MM.1S (cell line): ENCODE data around the gene FARS2.

ENCODE experiments used
- DNase-seq: peaks from one replicate; pipeline ENCODE4 v3.0.0-alpha.2; 2015
- H2AFZ ChIP-seq: fragments of 300-600 bp; sonication (generic); 2 replicates; pipeline ENCODE4 v1.6.0; 2016; ENCODE audit warnings: antibody characterized with exemption, low read length
- H3F3A ChIP-seq: fragments of 300-600 bp; sonication (generic); 2 replicates; pipeline ENCODE4 v1.6.1; 2016; ENCODE audit warnings: mild to moderate bottlenecking, antibody characterized with exemption, low read length, moderate library complexity, mixed read lengths; ENCODE audit not compliant: insufficient read depth
- H3K27ac ChIP-seq: fragments of 300-600 bp; sonication (generic); 2 replicates; pipeline ENCODE4 v1.5.1; 2016; ENCODE audit warnings: mild to moderate bottlenecking, low read length
- H3K27me3 ChIP-seq: fragments of 300-600 bp; sonication (generic); replicated peaks from 2 replicates; pipeline ENCODE4 v1.6.0; 2016; ENCODE audit warnings: low read length; ENCODE audit not compliant: insufficient read depth
- H3K36me3 ChIP-seq: fragments of 300-600 bp; sonication (generic); replicated peaks from 2 replicates; pipeline ENCODE4 v1.6.1; 2016; ENCODE audit warnings: mild to moderate bottlenecking, low read length, mixed read lengths; ENCODE audit not compliant: insufficient read depth
- H3K4me1 ChIP-seq: fragments of 300-600 bp; sonication (generic); 2 replicates; pipeline ENCODE4 v1.6.1; 2016; ENCODE audit warnings: low read length, mixed read lengths
- H3K4me2 ChIP-seq: fragments of 300-600 bp; sonication (generic); 2 replicates; pipeline ENCODE4 v1.6.0; 2016; ENCODE audit warnings: low read depth, low read length
- H3K4me3 ChIP-seq: fragments of 300-600 bp; sonication (generic); 2 replicates; pipeline ENCODE4 v1.5.1; 2016; ENCODE audit warnings: low read length, mixed read lengths
- H3K79me2 ChIP-seq: fragments of 300-600 bp; sonication (generic); 2 replicates; pipeline ENCODE4 v1.6.1; 2016; ENCODE audit warnings: mixed run types, low read length, mixed read lengths
- H3K9ac ChIP-seq: fragments of 300-600 bp; sonication (generic); 2 replicates; pipeline ENCODE4 v1.6.1; 2016; ENCODE audit warnings: low read length, mixed read lengths
- H3K9me2 ChIP-seq: fragments of 300-600 bp; sonication (generic); replicated peaks from 2 replicates; pipeline ENCODE4 v1.6.1; 2016; ENCODE audit warnings: mild to moderate bottlenecking, low read length, mixed read lengths; ENCODE audit not compliant: insufficient read depth
- H3K9me3 ChIP-seq: fragments of 300-600 bp; sonication (generic); replicated peaks from 2 replicates; pipeline ENCODE4 v1.6.1; 2016; ENCODE audit warnings: mild to moderate bottlenecking, low read length, mixed read lengths; ENCODE audit not compliant: insufficient read depth
- H4K20me1 ChIP-seq: fragments of 300-600 bp; sonication (generic); 2 replicates; pipeline ENCODE4 v1.6.1; 2016; ENCODE audit warnings: mild to moderate bottlenecking, low read length, moderate library complexity, mixed read lengths; ENCODE audit not compliant: insufficient read depth
- EZH2 ChIP-seq: fragments of 300-600 bp; sonication (generic); optimal IDR thresholded peaks from 2 replicates; pipeline ENCODE3; 2017; ENCODE audit warnings: low read depth, mild to moderate bottlenecking, antibody characterized with exemption, low read length, mixed read lengths
- EZH2phosphoT487 ChIP-seq: fragments of 300-600 bp; sonication (generic); IDR thresholded peaks from 2 replicates; pipeline ENCODE4 v1.6.1; 2018; ENCODE audit warnings: antibody characterized with exemption, low read length
- TF ChIP-seq, protein P1 (sequence below): fragments of 300-600 bp; sonication (generic); IDR thresholded peaks from 2 replicates; pipeline ENCODE4 v1.5.1; 2016; ENCODE audit warnings: antibody characterized with exemption, low read length, mixed read lengths

Gene FARS2

DNA sequence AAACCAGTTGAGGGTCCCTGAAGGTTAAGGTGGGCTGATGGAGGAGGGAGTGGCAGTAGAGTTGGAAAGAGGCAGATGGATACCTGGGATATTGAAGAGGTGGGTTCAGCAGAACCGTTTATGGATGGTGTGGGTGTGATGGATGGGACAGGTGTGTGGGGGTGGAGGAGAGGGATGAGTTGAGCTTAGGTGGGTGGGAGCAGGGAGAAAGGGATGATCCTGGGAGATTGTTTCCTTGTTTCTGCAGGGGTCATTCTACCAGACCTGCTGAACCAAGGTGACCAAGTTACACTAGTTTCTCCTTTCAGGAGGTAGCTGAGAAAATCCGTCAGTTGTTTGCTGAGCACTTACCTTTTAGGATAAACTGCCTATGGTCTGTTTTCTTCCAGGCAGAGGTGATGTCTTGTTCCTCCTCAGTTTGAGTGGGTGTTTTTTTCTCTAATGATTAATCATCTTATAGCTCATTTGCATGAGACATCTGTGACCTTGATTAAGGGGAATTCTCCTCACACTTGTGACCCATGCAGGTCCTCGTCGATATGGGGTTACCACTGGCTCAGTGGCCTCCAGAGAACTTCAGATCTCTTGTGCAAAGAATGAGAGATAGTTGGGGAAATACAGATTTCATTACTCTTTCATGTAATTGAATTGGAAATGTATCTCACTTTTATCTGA is 53.0 kb downstream of the FARS2 start:
- Histone ChIP-seq H3K79me2 (no peaks in the 10 kb centered on the region), H3F3A (no peaks in the 10 kb centered on the region), H3K4me3 (no peak overlapping the region), H3K36me3 (no peaks in the 10 kb centered on the region), H3K27ac (no peak overlapping the region), H3K9me2 (no peaks in the 10 kb centered on the region), H3K9me3 (no peaks in the 10 kb centered on the region), H3K9ac (no peak overlapping the region), H3K27me3 (no peaks in the 10 kb centered on the region), H4K20me1 (no peaks in the 10 kb centered on the region), H3K4me2 (no peak overlapping the region), H3K4me1 (no peaks in the 10 kb centered on the region), H2AFZ (no peak overlapping the region)
- no peak for DNase-seq
- no peak for TF ChIP-seq EZH2
- TF ChIP-seq, protein P1, sequence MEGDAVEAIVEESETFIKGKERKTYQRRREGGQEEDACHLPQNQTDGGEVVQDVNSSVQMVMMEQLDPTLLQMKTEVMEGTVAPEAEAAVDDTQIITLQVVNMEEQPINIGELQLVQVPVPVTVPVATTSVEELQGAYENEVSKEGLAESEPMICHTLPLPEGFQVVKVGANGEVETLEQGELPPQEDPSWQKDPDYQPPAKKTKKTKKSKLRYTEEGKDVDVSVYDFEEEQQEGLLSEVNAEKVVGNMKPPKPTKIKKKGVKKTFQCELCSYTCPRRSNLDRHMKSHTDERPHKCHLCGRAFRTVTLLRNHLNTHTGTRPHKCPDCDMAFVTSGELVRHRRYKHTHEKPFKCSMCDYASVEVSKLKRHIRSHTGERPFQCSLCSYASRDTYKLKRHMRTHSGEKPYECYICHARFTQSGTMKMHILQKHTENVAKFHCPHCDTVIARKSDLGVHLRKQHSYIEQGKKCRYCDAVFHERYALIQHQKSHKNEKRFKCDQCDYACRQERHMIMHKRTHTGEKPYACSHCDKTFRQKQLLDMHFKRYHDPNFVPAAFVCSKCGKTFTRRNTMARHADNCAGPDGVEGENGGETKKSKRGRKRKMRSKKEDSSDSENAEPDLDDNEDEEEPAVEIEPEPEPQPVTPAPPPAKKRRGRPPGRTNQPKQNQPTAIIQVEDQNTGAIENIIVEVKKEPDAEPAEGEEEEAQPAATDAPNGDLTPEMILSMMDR, result no peak
- TF ChIP-seq EZH2phosphoT487, result no peak

GRCh38 chr6:5315881-5316280 is 54.6 kb downstream of the FARS2 start:
- Histone ChIP-seq H3K4me2 (no peak overlapping the region), H4K20me1 (no peaks in the 10 kb centered on the region), H3K9ac (no peak overlapping the region), H3K27ac (no peak overlapping the region), H3K9me2 (no peaks in the 10 kb centered on the region), H2AFZ (no peak overlapping the region), H3K9me3 (no peaks in the 10 kb centered on the region), H3K27me3 (no peaks in the 10 kb centered on the region), H3F3A (no peaks in the 10 kb centered on the region), H3K36me3 (no peaks in the 10 kb centered on the region), H3K79me2 (no peaks in the 10 kb centered on the region), H3K4me3 (no peak overlapping the region), H3K4me1 (no peaks in the 10 kb centered on the region)
- no peak for DNase-seq
- TF ChIP-seq EZH2phosphoT487 (no peak), EZH2 (no peak)
- TF ChIP-seq, protein P1, result no peak

GRCh38 chr6:5316951-5317350 is 55.6 kb downstream of the FARS2 start:
- TF ChIP-seq EZH2phosphoT487 (no peak), EZH2 (no peak)
- TF ChIP-seq, protein P1, result no peak
- no peaks in the 10 kb centered on the region for H3K79me2 ChIP-seq
- no peak overlapping the region for H3K4me2 ChIP-seq
- H3F3A ChIP-seq, result no peaks in the 10 kb centered on the region
- no peaks in the 10 kb centered on the region for H3K36me3 ChIP-seq
- H3K9ac ChIP-seq, result no peak overlapping the region
- no peaks in the 10 kb centered on the region for H4K20me1 ChIP-seq
- DNase-seq, result no peak
- no peaks in the 10 kb centered on the region for H3K9me2 ChIP-seq
- H2AFZ ChIP-seq, result no peak overlapping the region
- no peaks in the 10 kb centered on the region for H3K9me3 ChIP-seq
- no peak overlapping the region for H3K4me3 ChIP-seq
- H3K27me3 ChIP-seq, result no peaks in the 10 kb centered on the region
- no peak overlapping the region for H3K27ac ChIP-seq
- no peaks in the 10 kb centered on the region for H3K4me1 ChIP-seq
